GM12878 (cell line): ENCODE data around the gene SPARC. TPM values are rescaled to one million over a fixed set of nuclear protein-coding genes. Genes with fewer than 3 reads are reported as not detected.

Source experiments
- ATAC-seq: fragments of 200-7000 bp; cut with Tn5 transposase; 3 replicates; pipeline ENCODE4 v1.9.1; 2020; ENCODE audit warnings: mild to moderate bottlenecking, moderate library complexity
- BruUV-seq: library from RNA; stranded (reverse); fragments of 400-500 nt; replicated peaks from 2 replicates; lab custom pipeline; 2021; lab: Mats Ljungman, UMichigan
- CTCF ChIA-PET: fragments of 300-600 bp; sonication (Branson Sonifier 250); formaldehyde crosslinking; extraction: SDS; loops from one replicate; lab custom pipeline; 2021; ENCODE audit warnings: inconsistent platforms; lab: Yijun Ruan, JAX
- POLR2A ChIA-PET: fragments of 350-600 bp; formaldehyde crosslinking; extraction: SDS; loops from one replicate; lab custom pipeline; 2021; ENCODE audit warnings: inconsistent platforms; lab: Charles Lee
- RAD21 ChIA-PET: fragments of 300-600 bp; sonication (Branson Sonifier 250); formaldehyde crosslinking; loops from one replicate; lab custom pipeline; 2023; ENCODE audit warnings: antibody characterized with exemption; ENCODE audit not compliant: unreplicated experiment; lab: Charles Lee
- SMC1A ChIA-PET: fragments of 300-600 bp; sonication (Branson Sonifier 250); formaldehyde crosslinking; loops from one replicate; lab custom pipeline; 2023; ENCODE audit not compliant: unreplicated experiment, uncharacterized antibody; lab: Charles Lee
- DNase-seq: peaks from one replicate; pipeline ENCODE4 v3.0.0-alpha.2; 2011; ENCODE audit warnings: low read depth, low spot score
- FAIRE-seq: peaks from 3 replicates; lab custom pipeline; 2011; peaks lifted over from hg19 to GRCh38; lab: Jason Lieb, UNC
- H2AFZ ChIP-seq: 2 replicates; pipeline ENCODE4 v1.6.0; 2011; ENCODE audit warnings: low read depth, low read length, control low read depth; ENCODE audit not compliant: control insufficient read depth
- H3K27ac ChIP-seq: 2 replicates; pipeline ENCODE4 v1.5.1; 2011; ENCODE audit warnings: control low read depth; ENCODE audit not compliant: control insufficient read depth, insufficient read depth
- H3K27me3 ChIP-seq, 2 experiments: replicated peaks in 1 of 2; 2 replicates each; pipeline versions ENCODE4 v1.6.0 to v1.6.1; 2011; ENCODE audit warnings: low read length in 1 of 2; ENCODE audit not compliant: control insufficient read depth in 2 of 2, insufficient read depth in 2 of 2
- H3K36me3 ChIP-seq, 2 experiments: 2 replicates each; pipeline ENCODE4 v1.5.1; 2011; ENCODE audit warnings: low read length in 1 of 2; ENCODE audit not compliant: control insufficient read depth in 2 of 2, insufficient read depth in 2 of 2
- H3K4me1 ChIP-seq: 2 replicates; pipeline ENCODE4 v1.6.1; 2011; ENCODE audit warnings: mild to moderate bottlenecking, low read length, moderate library complexity, mixed read lengths; ENCODE audit not compliant: control insufficient read depth, insufficient read depth
- H3K4me2 ChIP-seq: 2 replicates; pipeline ENCODE4 v1.6.0; 2011; ENCODE audit warnings: control low read depth; ENCODE audit not compliant: control insufficient read depth, insufficient read depth
- H3K4me3 ChIP-seq: fragments of 200-600 bp; sonication (generic); 2 replicates; pipeline ENCODE4 v1.5.1; 2016
- H3K79me2 ChIP-seq: 2 replicates; pipeline ENCODE4 v1.6.0; 2011; ENCODE audit warnings: low read length; ENCODE audit not compliant: control insufficient read depth, insufficient read depth
- H3K9ac ChIP-seq: 2 replicates; pipeline ENCODE4 v1.8.0; 2011; ENCODE audit warnings: low read length, control low read depth, mixed read lengths; ENCODE audit not compliant: control insufficient read depth, insufficient read depth
- H3K9me3 ChIP-seq: replicated peaks from 3 replicates; pipeline ENCODE4 v1.5.1; 2011; ENCODE audit warnings: mild to moderate bottlenecking, low read length; ENCODE audit not compliant: control insufficient read depth, insufficient read depth
- H4K20me1 ChIP-seq: 2 replicates; pipeline ENCODE4 v1.6.0; 2011; ENCODE audit not compliant: control insufficient read depth, insufficient read depth
- BHLHE40 ChIP-seq, 2 experiments: fragments of 450-650 bp in 1 of 2; IDR thresholded peaks; 2 replicates each; pipeline ENCODE4 v1.6.1; 2011 to 2017; ENCODE audit warnings: low read depth in 2 of 2, borderline replicate concordance in 1 of 2, improper control_type of control experiment in 1 of 2, low read length in 1 of 2, mild to moderate bottlenecking in 1 of 2
- BMI1 ChIP-seq: fragments of 450-650 bp; IDR thresholded peaks from 2 replicates; pipeline ENCODE4 v1.6.1; 2016; ENCODE audit warnings: mild to moderate bottlenecking, moderate library complexity, borderline replicate concordance
- BRCA1 ChIP-seq: IDR thresholded peaks from 2 replicates; pipeline ENCODE4 v1.6.1; 2011; ENCODE audit warnings: low read depth, low read length, improper control_type of control experiment
- EED ChIP-seq: sonication (generic); IDR thresholded peaks from 2 replicates; pipeline ENCODE4 v1.6.1; 2016; ENCODE audit warnings: antibody characterized with exemption, low read depth
- ETV6 ChIP-seq, 2 experiments: fragments of 450-650 bp in 1 of 2; IDR thresholded peaks in 1 of 2; conservative IDR thresholded peaks in 1 of 2; 2 replicates each; pipeline ENCODE4 v1.6.1; 2014; ENCODE audit warnings: antibody characterized with exemption in 1 of 2, borderline replicate concordance in 1 of 2, low read depth in 1 of 2, mild to moderate bottlenecking in 1 of 2, moderate library complexity in 1 of 2
- EZH2 ChIP-seq: IDR thresholded peaks from 2 replicates; pipeline ENCODE4 v1.6.1; 2012; ENCODE audit warnings: low read depth, mild to moderate bottlenecking, control low read depth, inconsistent platforms, low read length, borderline replicate concordance; ENCODE audit not compliant: control insufficient read depth
- MTA2 ChIP-seq: fragments of 450-650 bp; IDR thresholded peaks from 2 replicates; pipeline ENCODE4 v1.6.1; 2016; ENCODE audit warnings: low read depth, mild to moderate bottlenecking, moderate library complexity
- MXI1 ChIP-seq: fragments of 150-350 bp; IDR thresholded peaks from 2 replicates; pipeline ENCODE4 v1.6.1; 2011; ENCODE audit warnings: low read depth, mild to moderate bottlenecking, inconsistent platforms, low read length, improper control_type of control experiment
- NFYB ChIP-seq: IDR thresholded peaks from 2 replicates; pipeline ENCODE4 v1.6.1; 2011; ENCODE audit warnings: low read depth, mild to moderate bottlenecking, low read length, improper control_type of control experiment, moderate library complexity; ENCODE audit not compliant: insufficient read depth
- NR2C1 ChIP-seq: fragments of 450-650 bp; IDR thresholded peaks from 2 replicates; pipeline ENCODE4 v1.6.1; 2017; ENCODE audit warnings: antibody characterized with exemption, mild to moderate bottlenecking, moderate library complexity
- POLR2AphosphoS5 ChIP-seq: IDR thresholded peaks from 2 replicates; pipeline ENCODE4 v1.6.1; 2011; ENCODE audit warnings: mild to moderate bottlenecking, low read length, inconsistent platforms
- RAD21 ChIP-seq: IDR thresholded peaks from 2 replicates; pipeline ENCODE4 v1.6.1; 2011; ENCODE audit warnings: mild to moderate bottlenecking, low read depth, low read length, moderate library complexity; ENCODE audit not compliant: insufficient read depth
- RELA ChIP-seq: fragments of 450-650 bp; IDR thresholded peaks from 2 replicates; pipeline ENCODE4 v1.8.0; 2014; ENCODE audit warnings: borderline replicate concordance; ENCODE audit not compliant: partially characterized antibody
- TBL1XR1 ChIP-seq: IDR thresholded peaks from 2 replicates; pipeline ENCODE4 v1.6.1; 2012; ENCODE audit warnings: low read depth, low read length, improper control_type of control experiment
- WGBS: methylation state at CpG from one replicate; pipeline ENCODE4 v1.1.6; 2016; ENCODE audit warnings: low lambda C conversion rate; ENCODE audit not compliant: insufficient replicate concordance, insufficient coverage; ENCODE audit errors: missing lambda C conversion rate; 5-methylcytosine and 5-hydroxymethylcytosine counted together
- in situ Hi-C: fragments of 300-500 bp; cut with MboI; formaldehyde crosslinking; loops from 9 replicates; pipeline ENCODE4 v1.14.3; 2018; ENCODE audit warnings: mixed read lengths
- intact Hi-C: fragments of 100-400 bp; cut with micrococcal nuclease; formaldehyde crosslinking; loops from one replicate; pipeline ENCODE4 v1.14.2; 2022; ENCODE audit not compliant: unreplicated experiment
- polyA plus RNA-seq, 11 experiments: library from polyadenylated mRNA; depleted of rRNA in 4 of 11; unstranded in 6 of 11; stranded (reverse) in 5 of 11; fragments of >200 nt; fragmentation: Nextera tagmentation in 4 of 11; fragmentation: Illumina TruSeq in 1 of 11; extraction: Ambion mirVana in 4 of 11; extraction: Trizol in 1 of 11; gene quantifications; 1 replicate in 1 of 11; 2 replicates in 10 of 11; pipeline versions ENCODE4 v1.2.1 to v1.2.3, GENCODE V29; 2011 to 2016; ENCODE audit warnings: inconsistent platforms in 2 of 11, missing spikeins in 2 of 11, low read depth in 1 of 11
- total RNA-seq, 4 experiments: library from RNA; depleted of rRNA in 3 of 4; stranded (reverse); fragments of >200 nt in 3 of 4; fragmentation: Illumina TruSeq in 1 of 4; extraction: Trizol in 1 of 4; gene quantifications; 2 replicates each; pipeline versions ENCODE4 v1.2.1 to v1.2.3, GENCODE V29; 2013 to 2021
- TF ChIP-seq, protein P1 (sequence below): fragments of 450-650 bp; IDR thresholded peaks from 2 replicates; pipeline ENCODE4 v1.6.1; 2014; ENCODE audit warnings: mild to moderate bottlenecking
- TF ChIP-seq, protein P2 (sequence below): fragments of 150-350 bp; IDR thresholded peaks from 2 replicates; pipeline ENCODE4 v1.6.1; 2014; ENCODE audit warnings: mild to moderate bottlenecking, low read depth, low read length
- TF ChIP-seq, protein P3 (sequence below): IDR thresholded peaks from 2 replicates; pipeline ENCODE4 v1.6.1; 2011; ENCODE audit warnings: low read depth, low read length, improper control_type of control experiment, borderline replicate concordance
- TF ChIP-seq, protein P4 (sequence below): IDR thresholded peaks from 2 replicates; pipeline ENCODE4 v1.6.1; 2011; ENCODE audit warnings: mild to moderate bottlenecking, low read depth, low read length, moderate library complexity; ENCODE audit not compliant: insufficient replicate concordance

Gene SPARC
- total and polyA plus RNA-seq, 10 of the 15 experiments (the other 5 are each of a cell fraction or from before 2014, with no cell fraction given): 29.6 to 154 (median 57.0) TPM

DNA sequence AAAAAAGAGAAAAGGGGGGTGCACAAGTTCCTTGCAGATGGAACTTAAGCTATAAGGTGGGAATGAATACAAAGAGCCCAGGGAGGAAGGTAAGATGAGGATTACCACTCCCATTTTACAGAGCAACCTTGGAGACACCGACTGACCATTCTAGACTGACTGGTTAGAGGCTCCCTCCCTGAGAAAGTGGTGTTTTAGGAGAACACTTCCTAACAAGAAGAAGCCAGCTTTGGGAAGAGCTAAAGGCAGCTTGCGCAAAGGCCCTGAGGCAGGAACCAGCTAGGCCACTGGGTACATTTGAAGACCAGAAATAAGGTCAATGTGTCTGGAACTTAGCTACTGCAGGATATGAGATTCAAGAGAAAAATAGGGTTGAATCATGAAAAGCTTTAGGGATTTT, 38.6 kb downstream of the SPARC start:
- Histone ChIP-seq H3K9me3 (no peaks in the 10 kb centered on the region), H3K27ac (no peak overlapping the region), H3K9ac (no peak overlapping the region), H4K20me1 (no peaks in the 10 kb centered on the region), H3K27me3 (no peaks in the 10 kb centered on the region; a peak in 2 of 4 replicates), H3K79me2 (no peaks in the 10 kb centered on the region), H3K4me2 (no peak overlapping the region), H3K4me3 (no peak overlapping the region), H2AFZ (no peak overlapping the region), H3K4me1 (no peaks in the 10 kb centered on the region), H3K36me3 (no peaks in the 10 kb centered on the region)
- DNase-seq (no peak), FAIRE-seq (no peak), ATAC-seq (no peak)
- CTCF ChIA-PET: interaction anchor here (0.6 to 3.8 kb wide), 16 partner anchors 10 to 332 kb away, joined by 3 to 25 read pairs (median 3); partner anchors contain the start of gene SLC36A1
- TF ChIP-seq, protein P1, sequence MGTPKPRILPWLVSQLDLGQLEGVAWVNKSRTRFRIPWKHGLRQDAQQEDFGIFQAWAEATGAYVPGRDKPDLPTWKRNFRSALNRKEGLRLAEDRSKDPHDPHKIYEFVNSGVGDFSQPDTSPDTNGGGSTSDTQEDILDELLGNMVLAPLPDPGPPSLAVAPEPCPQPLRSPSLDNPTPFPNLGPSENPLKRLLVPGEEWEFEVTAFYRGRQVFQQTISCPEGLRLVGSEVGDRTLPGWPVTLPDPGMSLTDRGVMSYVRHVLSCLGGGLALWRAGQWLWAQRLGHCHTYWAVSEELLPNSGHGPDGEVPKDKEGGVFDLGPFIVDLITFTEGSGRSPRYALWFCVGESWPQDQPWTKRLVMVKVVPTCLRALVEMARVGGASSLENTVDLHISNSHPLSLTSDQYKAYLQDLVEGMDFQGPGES: no peak
- TF ChIP-seq, protein P2, sequence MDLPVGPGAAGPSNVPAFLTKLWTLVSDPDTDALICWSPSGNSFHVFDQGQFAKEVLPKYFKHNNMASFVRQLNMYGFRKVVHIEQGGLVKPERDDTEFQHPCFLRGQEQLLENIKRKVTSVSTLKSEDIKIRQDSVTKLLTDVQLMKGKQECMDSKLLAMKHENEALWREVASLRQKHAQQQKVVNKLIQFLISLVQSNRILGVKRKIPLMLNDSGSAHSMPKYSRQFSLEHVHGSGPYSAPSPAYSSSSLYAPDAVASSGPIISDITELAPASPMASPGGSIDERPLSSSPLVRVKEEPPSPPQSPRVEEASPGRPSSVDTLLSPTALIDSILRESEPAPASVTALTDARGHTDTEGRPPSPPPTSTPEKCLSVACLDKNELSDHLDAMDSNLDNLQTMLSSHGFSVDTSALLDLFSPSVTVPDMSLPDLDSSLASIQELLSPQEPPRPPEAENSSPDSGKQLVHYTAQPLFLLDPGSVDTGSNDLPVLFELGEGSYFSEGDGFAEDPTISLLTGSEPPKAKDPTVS: no peak
- TF ChIP-seq POLR2AphosphoS5 (no peak), NR2C1 (no peak), BRCA1 (no peak), EED (no peak), MXI1 (no peak), NFYB (no peak), MTA2 (no peak), ETV6 (conservative IDR thresholded peaks at IDR 0.05 in 1 of 2, IDR thresholded peaks at IDR 0.05 in 1 of 2; ENCODE audit: borderline replicate concordance in 1 of 2, low read depth in 1 of 2) (no peak), RAD21 (no peak), BHLHE40 (IDR thresholded peaks at IDR 0.05; ENCODE audit: borderline replicate concordance in 1 of 2, low read depth in 2 of 2, low read length in 1 of 2) (no peak), TBL1XR1 (no peak), RELA (no peak), BMI1 (no peak), EZH2 (no peak)
- TF ChIP-seq, protein P3, sequence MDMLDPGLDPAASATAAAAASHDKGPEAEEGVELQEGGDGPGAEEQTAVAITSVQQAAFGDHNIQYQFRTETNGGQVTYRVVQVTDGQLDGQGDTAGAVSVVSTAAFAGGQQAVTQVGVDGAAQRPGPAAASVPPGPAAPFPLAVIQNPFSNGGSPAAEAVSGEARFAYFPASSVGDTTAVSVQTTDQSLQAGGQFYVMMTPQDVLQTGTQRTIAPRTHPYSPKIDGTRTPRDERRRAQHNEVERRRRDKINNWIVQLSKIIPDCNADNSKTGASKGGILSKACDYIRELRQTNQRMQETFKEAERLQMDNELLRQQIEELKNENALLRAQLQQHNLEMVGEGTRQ: no peak
- TF ChIP-seq, protein P4, sequence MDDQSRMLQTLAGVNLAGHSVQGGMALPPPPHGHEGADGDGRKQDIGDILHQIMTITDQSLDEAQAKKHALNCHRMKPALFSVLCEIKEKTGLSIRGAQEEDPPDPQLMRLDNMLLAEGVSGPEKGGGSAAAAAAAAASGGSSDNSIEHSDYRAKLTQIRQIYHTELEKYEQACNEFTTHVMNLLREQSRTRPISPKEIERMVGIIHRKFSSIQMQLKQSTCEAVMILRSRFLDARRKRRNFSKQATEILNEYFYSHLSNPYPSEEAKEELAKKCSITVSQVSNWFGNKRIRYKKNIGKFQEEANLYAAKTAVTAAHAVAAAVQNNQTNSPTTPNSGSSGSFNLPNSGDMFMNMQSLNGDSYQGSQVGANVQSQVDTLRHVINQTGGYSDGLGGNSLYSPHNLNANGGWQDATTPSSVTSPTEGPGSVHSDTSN: no peak
- in situ Hi-C loops: no loop called here
- no TSS peak for BruUV-seq
- 80% methylated on average over 2 of the region's 2 CpGs for WGBS
- SMC1A ChIA-PET: interaction anchor here (0.5 to 4.6 kb wide), 10 partner anchors 10 to 846 kb away, joined by 3 to 18 read pairs (median 3); no protein-coding TSS in a partner anchor
- POLR2A ChIA-PET: interaction anchor here (1.1 kb wide), 1 partner anchor 10 kb away, joined by 5 read pairs; no protein-coding TSS in a partner anchor
- RAD21 ChIA-PET: interaction anchor here (0.7 to 2.5 kb wide), 10 partner anchors 13 to 337 kb away, joined by 3 to 9 read pairs (median 3); partner anchors contain the start of gene SLC36A1
- intact Hi-C loops: no loop called here
